HG02840 (cell line): ENCODE results near the gene RANBP9.

ENCODE experiments used
- ATAC-seq: cut with Tn5 transposase; IDR thresholded peaks from one replicate; pipeline ENCODE4 v1.9.1; 2021; ENCODE audit warnings: mild to moderate bottlenecking, moderate library complexity, moderate number of reproducible peaks; ENCODE audit not compliant: unreplicated experiment, low FRiP score

The RANBP9 gene

DNA sequence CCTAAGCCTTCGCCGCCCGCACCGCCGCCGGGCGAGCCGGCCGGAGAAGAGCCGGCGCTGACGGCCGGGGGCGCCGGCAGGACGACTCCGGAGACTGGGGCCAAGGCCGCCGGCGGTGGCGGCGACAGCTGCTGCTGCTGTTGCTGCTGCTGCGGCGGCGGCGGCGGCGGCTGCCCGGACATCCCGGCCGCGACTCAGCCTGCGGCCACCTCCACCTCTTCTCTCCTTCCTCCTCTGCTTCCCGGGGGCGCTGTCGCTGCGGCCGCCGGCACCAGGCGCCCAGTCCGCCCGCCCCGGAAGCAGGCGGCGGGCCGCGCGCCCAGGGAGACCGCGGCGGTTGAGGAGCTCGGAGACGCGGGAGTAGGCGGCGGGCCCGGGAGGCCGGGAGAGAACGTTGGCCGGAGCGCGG lies 307 bp downstream of the RANBP9 start:
- ATAC-seq = peak; percentile 54

DNA sequence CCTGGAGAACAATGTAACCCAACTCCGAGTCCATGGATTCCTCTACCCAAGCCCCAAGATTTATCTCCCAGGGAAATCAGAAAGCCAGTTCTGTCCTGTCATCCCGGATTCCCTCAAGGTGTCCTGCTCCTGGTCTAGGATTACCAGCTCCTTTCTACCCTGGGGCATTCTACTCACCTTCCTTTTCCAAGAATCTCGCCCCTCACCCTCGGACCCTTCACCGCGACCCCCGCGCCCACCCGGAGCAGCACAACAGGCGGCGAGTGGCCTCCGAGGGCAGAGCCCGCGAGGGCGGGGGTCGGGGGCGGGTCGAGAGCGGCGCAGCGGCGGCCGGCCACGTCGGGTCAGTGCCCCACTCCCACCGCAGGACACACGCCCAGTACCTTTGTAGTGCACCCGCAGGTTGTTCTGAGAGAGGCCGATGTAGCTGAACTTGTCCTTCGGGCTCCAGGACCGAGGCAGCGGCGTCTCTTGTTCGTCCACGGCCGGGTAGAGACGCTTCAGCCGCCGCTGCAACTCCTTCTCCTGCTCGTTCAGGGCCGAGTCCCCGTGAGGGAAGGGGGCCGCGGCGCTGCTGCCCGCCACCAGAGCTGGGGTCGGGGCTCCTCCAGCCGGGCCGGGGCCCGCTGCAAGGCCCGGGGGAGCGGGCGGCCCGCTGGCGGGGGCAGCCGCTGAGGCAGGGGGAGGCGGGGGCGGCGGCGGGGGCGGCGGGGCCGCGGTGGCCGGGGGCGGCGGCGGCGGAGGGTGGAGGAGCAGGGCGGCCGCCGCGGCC lies 897 bp downstream of the RANBP9 start:
- ATAC-seq = peak; percentile 11

DNA sequence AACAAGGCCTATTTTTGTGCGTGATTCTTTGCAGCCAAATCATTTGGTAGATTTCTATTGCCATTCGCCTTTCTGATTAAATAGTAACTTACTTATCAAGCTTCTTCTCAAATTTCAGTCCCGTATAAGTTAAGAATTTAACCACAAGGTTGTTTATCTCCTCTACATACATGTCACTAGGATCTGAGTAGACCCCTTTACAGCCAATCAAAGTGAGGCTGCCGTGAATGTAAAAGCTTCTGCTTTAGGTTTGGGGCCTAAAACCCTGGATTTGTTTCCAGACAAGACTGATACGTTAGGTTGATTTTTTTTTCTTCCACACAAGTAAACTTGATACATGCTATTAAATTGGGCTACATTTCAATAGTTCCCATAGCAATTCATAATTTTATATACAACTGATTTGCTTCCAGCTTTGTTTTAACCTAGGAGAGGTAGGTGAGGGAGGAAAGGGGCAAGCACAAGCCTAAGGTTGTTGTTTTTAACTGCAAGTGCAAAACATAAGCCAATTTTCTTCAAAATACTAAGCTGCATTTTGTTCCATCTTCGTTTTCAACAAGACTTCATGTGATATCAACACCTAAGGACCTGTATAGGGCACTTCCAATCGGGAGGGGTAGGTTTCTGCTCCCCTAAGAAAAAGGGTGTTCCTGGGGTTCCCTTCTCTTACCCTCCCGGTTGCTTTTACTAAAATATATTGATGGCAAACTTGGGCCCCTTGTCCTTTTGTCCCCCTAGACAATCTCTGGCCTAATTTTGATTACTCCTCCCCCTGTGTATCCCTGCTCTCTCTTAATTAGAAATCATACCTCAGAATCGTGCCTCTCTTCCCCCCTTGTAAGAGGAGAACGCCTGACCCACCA lies 1.7 kb downstream of the RANBP9 start:
- no peak for ATAC-seq

DNA sequence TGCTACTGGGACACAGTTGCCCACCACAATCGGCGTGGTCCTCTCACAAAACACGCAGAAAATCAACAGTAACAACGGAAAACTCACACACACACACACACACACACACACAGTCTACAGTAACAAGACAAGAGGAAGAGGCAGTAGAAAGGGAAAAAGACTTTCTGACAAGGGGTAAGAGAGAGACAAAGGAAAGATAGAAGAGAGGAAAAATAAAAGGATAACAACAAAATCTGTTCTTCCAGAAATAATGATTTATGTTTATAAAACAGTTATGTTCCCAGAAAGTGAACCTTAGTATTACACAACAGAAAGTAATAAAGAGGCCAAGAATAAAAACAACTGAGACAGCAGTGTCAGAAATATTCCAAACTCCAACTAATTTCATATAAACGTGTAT lies 2.9 kb downstream of the RANBP9 start:
- no peak for ATAC-seq

DNA sequence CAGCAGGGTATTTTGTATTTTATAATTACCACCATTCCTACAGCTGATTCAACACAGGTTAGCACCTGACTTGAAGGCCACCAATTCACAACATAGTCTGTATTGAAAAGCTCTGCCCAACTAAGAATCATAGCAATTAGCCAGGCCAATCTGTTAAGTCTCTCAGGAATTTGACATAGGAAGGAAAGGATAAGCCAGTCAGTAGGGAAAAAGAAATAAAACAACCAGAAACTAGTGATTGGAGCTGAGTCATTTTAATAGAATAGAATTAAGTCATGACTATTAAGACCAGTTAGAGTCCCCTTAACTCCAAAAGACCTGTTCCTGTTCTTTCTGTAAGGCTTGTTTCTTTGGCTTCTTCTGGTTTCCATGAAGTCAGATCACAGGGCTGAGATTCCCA lies 8.1 kb downstream of the RANBP9 start:
- no peak for ATAC-seq

DNA sequence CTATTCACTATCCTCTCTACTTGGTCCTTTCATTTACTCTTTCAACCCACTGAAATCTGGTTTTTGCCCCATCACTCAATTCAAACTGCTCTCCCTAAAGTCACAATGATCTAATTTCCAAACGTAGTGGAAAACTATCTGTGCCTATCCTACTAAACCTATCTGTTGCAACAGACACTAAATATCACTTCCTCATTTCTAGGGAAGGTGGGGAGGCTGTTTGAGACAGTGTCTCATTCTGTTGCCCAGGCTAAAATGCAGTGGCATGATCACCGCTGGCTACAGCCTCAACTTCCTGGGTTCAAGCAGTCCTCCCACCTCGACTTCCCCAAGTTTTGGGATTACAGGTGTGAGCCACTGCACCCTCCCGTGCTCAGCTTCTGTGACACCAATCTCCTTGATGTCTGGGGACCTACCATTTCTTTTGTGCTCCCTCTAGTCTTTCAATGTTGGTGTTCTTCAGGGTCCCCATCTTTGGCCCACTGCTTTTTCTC lies 8.8 kb downstream of the RANBP9 start:
- no peak for ATAC-seq

DNA sequence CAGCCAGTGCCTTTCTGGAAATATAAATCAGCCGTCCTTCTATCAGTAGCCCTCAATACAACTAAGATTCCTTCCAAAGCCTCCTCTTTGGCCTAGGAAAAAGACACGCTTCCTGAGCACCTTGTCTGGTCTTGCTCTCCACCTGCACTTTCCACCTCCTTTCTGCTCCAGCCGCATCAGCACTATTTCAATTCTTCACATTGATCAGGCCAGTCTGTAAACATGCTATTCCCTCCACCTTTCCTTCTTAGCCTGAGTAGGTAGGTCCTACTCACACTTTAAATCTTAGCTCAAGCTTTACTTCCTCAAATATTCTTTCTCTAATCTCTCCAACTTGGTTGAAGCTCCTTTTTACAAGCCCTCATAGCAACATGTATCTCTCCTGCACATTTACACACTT lies 11.4 kb downstream of the RANBP9 start:
- no peak for ATAC-seq

DNA sequence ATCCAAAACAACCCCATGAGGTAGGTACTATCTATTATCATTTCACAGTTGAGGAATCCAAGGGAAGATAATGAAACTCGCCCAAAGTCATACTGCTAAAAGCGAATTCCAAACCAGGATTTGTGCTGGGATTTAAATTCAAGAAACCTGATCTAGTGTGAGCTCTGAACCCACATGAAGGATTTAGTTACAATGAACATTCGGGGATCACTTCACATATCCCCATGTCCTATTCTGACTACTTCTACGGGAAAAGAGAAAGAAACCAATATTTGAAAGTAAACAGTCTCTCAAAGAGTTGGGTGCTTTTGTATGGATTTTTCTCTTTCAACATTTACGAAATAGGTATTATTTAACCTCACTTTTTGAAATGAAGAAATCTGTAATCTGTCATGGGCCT lies 12.9 kb downstream of the RANBP9 start:
- no peak for ATAC-seq

DNA sequence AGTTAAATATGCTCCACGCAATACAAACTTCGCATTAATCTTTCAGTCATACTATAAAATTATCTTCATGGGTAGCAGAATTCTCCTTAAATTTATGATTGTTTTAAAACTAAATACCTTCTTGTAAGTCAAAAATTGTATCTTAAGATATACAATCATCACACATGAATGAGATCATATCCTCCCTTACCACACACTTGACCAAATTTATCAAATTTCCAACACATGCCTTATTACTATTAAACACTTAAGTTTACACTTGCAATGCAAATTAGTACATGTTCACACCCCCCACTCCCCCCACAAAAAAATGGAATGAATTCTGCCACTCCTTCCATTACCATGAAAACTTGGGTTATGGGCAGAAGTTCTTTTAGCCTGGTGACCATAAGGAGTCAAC lies 13.8 kb downstream of the RANBP9 start:
- no peak for ATAC-seq

DNA sequence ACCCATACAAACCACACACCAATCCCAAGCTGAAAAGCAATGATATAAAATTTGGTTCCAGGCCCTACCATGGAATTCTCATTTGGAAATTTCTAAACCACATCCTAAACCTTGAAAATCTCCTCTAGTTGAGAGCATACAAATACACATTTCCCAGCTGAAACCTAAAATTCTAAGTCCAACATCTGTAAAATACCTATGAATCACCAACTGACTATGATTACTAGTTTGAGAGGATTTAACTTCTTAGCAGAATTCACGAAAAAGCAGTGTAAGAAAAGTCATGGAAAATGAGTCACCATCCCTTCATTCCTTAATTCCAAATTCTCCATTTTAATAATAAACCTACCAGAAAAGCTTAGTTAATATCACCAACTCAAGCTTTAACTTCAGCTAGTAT lies 15.4 kb downstream of the RANBP9 start:
- no peak for ATAC-seq

DNA sequence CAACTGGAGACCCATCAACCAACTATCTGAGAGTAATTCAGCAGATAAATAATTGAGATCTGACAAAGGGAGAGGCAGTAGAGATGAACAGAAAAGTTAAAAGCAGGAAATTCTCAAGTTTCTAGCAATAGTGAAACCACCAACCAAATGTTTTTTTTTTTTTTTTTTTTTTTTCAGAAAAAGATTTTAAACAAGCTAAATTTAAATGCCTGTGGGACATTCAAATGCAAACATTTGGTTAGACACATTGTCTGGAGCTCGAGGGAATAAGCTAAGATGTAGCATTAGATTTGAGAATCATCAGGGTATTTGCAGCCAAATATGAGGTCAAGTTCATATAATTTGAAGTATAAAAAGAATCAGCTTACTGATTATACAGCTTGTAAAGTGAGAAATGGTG lies 16.4 kb downstream of the RANBP9 start:
- no peak for ATAC-seq

DNA sequence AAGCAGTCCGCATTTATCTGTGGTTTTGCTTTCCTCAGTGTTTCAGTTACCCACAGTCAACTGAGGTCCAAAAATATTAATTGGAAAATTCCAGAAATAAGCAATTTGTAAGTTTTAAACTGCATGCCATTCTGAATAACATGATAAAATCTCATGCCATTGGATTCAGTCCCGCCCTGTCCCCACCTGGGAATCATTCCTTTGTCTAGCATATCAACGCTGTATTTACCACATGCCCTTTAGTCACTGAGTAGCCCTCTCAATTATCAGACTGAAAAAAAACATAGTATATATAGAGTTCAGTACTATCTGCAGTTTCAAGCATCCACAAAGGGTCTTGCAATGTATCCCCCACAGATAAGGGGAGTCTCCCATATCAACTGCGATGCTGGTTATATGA lies 17.1 kb downstream of the RANBP9 start:
- ATAC-seq = no peak

DNA sequence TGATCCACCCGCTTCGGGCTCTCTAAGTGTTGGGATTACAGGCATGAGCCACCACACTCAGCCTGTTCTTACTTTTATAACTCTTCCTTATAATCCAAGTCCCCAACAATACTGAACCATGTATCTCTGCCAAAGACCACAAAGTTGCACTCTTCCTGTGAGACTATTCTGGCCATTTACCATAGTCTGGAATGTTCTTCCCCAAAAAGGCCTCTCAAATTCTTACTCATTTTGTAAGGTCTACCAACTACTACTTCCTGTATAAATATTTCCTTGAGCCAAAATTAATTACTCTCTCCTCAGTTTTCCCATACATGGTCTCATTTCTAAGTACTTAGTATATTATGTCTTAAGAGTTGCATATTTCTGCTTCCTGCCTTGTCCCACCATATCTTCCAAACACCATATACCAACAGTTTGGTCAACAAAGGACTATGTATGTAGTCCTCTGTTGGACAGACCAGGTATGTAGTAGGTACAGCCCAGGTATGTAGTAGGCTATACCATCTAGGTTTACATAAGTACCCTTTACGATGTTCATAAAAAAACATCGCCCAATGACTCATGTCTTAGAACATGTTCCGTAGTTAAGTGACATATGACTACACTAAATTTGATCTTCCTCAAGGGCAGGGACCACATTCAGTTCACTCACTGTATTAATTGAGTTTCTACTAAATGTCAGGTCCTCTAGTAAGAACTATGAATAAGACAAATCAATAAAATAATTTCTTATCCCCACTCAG lies 22.0 kb downstream of the RANBP9 start:
- no peak for ATAC-seq

DNA sequence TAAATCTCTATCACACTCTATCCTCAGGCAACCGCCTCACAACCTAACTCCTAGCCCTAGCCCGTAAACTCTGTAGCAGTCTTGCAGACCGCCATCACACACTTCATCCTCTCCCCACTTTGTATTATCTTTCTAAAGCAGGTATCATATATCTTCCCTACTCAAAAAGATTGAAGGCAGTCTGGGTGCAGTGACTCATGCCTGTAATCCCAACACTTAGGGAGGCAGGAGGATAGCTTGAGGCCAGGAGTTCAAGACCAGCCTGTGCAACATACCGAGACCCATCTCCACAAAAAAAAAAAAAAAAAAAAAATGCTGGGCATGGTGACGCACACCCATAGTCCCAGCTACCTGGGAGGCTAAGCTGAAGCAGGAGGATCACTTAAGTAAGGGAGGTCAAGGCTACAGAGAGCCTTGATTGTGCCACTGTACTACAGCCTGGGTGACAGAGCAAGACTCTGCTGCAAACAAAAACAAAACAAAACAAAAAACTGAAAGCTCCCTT lies 22.9 kb downstream of the RANBP9 start:
- no peak for ATAC-seq

DNA sequence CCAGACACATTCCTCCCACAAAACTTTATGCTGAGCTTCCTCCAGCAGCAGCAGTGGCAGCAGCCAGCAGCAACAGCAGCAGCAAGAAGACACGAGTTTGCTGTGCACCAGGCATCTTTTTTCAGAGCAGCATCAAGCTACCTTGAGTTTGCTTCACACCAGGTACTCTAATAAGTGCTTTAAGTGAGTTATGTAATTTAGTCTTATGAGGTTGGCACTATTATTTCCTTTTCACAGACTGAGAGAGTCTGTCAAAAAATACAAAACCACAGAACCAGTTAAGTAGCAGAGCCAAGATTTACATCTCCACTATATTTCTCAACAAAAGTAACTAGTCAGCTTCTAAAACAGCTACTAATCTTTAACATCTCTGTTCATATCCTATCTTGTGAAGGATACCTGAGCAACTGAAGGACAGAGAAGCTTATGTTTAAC lies 23.7 kb downstream of the RANBP9 start:
- no peak for ATAC-seq

DNA sequence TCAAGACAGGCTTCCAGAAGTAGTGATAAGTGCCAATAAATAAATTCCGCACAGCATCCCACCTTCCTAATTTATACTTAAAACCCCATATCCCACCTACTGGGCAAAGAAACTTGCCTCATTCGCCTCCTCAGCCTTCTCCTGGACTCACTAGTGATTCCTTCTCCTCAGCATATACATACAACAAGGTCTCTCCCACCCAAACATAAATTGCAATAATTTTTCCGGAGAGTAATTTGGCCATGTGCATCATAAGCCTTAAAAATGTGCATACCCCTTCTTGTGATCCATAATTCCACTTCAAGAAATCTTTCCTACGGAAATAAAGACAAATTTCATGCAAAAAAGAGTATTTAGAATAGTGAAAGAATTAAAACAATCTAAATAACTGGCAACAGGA lies 26.8 kb downstream of the RANBP9 start:
- no peak for ATAC-seq

DNA sequence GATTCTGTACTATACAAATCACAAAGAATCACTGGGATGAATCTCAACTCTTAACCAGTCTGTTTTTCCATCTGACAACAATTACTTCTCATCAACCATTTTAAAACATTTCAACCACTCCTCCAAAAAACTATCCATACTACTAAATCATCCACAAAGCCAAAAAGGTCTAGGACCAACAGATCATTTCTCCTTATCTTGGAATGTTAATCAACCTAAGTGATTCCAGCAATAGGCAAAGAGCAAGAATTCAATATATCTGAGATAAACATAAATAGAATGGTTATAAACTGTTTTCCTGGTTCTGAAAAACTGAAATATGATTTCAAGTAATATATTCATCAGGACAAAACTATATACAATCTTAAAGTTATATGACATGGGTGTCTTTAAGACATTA lies 28.6 kb downstream of the RANBP9 start:
- no peak for ATAC-seq

DNA sequence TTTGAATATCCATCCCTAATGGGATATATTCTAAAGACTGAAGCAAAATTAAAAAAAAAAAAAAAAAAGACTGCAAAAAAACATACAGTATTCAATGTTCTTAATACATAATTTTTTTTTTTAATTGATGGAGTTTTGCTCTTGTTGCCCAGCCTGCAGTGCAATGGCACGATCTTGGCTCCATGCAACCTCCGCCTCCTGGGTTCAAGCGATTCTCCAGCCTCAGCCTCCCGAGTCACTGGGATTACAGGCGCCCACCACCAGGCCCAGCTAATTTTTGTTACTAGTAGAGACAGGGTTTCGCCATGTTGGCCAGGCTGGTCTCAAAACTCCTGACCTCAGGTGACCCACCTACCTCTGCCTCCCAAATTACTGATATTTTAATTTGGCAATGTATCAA lies 29.3 kb downstream of the RANBP9 start:
- ATAC-seq = no peak

DNA sequence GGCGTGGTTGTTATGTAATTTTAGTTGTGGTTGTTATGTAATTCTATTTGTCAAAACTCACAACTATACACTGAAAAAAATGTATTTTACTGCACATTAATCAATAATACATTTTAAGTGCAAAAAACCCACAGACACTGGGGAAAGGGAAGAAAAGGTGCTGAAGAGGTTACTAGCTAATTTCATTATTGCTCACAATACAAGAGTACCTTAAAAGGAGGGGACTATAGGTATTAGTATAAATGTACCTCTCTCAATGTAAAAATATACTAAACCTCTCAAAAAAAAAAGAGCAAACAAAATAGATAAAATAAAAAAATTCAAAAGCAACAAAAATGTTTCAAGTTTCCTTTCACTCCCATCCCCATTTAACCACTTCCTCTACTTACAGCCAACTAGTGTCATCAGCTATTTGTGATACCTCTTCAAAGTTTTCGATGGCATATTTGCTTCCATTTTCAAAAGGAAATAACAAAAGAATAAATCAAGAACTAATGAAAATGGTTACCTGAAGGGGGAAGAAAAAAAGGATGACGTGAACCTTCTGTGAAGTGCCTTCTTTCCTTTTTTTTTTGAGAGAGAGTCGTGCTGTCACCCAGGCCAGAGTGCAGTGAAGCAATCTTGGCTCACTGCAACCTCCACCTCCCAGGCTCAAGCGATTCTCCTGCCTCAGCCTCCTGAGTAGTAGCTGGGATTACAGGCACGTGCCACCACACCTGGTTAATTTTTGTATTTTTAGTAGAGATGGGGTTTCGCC lies 30.2 kb downstream of the RANBP9 start:
- ATAC-seq = no peak

DNA sequence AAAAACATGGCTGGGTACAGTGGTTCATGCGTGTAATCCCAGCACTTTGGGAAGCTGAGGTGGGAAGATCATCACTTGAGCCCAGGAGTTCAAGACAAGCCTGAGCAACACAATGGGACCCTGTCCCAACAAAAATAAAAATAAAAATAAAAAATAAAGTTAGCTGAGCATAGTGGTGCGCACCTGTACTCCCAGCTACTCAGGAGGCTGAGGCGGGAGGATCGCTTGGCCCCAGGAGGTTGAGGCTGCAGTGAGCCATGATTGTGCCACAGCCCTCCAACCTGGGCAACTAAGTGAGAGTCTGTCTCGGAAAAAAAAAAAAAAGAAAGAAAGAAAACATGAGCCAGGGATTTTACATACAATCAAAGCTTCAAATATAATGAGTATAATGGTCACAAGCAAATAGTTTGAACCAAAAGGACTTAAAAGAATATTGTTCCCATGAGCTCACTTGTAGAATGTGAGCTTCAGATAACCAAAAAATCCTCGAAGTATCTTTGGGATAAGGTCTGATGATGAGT lies 31.1 kb downstream of the RANBP9 start:
- ATAC-seq = no peak
